HFF-Myc (cell line): ENCODE data around the gene CNTNAP3.
"Not testable (repeated sequence)": the region's sequence is repeated elsewhere in the genome, so short reads cannot be mapped to it uniquely, and the experiment has no call there.

Experiments used
- DNase-seq: peaks from one replicate; pipeline ENCODE4 v3.0.0-alpha.2; 2011; ENCODE audit warnings: low read depth; ENCODE audit errors: extremely low read depth
- H3K4me3 ChIP-seq: replicated peaks from 2 replicates; pipeline ENCODE4 v1.5.1; 2011; ENCODE audit warnings: low read depth, mild to moderate bottlenecking, control low read depth, low read length
- TF ChIP-seq, protein P1 (sequence below): IDR thresholded peaks from 2 replicates; pipeline ENCODE4 v1.5.1; 2012; ENCODE audit warnings: mild to moderate bottlenecking, low read depth, low read length, control low read depth; ENCODE audit errors: missing control alignments

CNTNAP3 gene

DNA sequence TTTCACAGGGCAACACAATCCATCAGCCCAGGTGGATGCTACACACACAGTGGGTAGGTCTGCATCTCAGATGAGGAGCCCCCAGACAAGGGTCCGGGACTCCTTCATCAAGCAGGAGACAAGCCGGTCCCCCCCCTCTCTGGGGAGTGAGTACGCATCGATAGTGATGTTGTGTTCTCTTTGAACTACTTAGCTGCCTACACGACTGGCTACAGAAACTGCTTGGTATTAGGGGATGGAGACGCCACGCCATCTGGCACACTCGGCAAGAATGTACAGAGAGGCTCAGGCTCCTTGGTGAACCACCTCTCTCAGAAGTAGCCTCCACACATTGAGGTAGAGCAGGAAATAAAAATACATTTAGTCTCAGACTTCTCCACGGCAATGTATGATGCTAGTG, 179.8 kb downstream of the CNTNAP3 start:
- no peak for DNase-seq
- no peak overlapping the region for H3K4me3 ChIP-seq
- TF ChIP-seq, protein P1, sequence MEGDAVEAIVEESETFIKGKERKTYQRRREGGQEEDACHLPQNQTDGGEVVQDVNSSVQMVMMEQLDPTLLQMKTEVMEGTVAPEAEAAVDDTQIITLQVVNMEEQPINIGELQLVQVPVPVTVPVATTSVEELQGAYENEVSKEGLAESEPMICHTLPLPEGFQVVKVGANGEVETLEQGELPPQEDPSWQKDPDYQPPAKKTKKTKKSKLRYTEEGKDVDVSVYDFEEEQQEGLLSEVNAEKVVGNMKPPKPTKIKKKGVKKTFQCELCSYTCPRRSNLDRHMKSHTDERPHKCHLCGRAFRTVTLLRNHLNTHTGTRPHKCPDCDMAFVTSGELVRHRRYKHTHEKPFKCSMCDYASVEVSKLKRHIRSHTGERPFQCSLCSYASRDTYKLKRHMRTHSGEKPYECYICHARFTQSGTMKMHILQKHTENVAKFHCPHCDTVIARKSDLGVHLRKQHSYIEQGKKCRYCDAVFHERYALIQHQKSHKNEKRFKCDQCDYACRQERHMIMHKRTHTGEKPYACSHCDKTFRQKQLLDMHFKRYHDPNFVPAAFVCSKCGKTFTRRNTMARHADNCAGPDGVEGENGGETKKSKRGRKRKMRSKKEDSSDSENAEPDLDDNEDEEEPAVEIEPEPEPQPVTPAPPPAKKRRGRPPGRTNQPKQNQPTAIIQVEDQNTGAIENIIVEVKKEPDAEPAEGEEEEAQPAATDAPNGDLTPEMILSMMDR, result no peak

DNA sequence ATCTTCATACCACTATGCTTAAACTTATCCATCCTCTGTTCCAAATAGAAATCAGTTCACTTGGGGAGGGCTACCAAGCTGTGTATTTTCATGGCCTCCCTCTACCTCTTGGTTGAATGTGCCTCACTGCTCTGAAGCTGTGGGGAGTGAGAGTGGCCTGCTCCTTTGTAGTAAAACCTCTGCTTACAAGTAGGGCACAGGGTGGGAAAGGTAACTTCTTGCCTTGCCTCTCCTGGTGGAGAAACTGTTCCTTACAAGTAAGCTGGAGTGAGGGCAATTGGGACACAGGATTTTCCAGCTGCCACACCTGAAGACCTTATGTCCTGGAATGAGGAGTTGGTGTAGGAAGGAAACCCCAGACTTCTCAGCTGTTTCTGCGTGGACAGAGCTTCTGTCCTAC, 190.8 kb downstream of the CNTNAP3 start:
- H3K4me3 ChIP-seq, DNase-seq: not testable (repeated sequence)

DNA sequence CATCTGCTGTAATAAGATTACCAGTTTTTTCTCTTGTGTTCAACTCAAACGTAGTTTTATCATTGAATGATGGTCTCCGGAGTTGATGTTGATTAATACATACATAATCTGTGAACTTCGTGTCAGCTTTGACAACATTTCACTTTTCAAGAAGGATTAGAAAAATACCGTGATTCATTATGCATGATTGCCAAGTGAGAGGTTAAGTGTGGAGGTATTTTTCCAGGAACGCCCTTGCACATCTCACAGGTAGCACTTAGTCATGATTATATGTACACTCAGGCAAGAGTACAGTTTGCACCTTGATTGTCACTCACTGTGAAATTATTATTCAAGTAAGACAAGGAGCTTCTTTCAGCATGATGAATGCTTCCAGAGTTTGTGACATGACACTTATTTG, 202.7 kb downstream of the CNTNAP3 start:
- DNase-seq, H3K4me3 ChIP-seq: not testable (repeated sequence)

DNA sequence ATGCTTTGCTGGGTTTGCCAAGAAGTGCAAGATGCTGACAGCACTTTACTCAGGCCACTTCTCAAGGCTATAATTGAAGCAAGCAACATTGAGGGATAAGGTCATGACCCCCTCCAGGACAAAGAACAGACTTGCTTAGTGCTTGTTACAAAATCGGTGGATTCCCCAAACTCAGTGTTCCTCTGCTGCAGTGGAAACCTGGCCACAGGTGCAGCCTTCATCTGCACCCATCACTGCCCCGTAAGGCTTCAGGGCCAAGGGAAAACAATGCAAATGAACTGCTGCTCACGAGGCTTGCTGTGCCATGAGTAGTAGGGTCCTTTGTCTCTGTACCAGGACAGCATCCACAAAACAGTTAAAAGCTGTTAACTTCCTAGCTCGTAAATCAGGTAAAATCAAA, 205.4 kb downstream of the CNTNAP3 start:
- DNase-seq, H3K4me3 ChIP-seq: not testable (repeated sequence)

DNA sequence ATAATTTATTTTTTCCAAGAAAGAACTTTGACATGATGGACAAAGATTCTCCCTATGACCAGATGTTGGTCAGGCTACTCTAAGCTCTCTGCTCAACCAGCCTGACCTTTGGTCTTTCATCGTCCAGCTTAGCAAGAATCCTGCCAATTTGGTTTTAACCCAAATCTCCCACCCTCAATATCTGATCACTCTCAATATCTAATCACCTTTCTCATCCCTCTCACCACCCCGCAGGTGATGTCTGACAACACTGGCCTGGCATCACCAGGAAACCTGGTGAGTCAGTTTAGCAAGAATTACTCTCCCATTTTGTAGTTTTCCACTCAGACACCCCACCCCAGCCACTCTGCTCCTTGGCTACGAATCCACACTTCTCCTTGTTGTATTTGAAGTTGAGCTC, 207.9 kb downstream of the CNTNAP3 start:
- not testable (repeated sequence) for H3K4me3 ChIP-seq, DNase-seq

DNA sequence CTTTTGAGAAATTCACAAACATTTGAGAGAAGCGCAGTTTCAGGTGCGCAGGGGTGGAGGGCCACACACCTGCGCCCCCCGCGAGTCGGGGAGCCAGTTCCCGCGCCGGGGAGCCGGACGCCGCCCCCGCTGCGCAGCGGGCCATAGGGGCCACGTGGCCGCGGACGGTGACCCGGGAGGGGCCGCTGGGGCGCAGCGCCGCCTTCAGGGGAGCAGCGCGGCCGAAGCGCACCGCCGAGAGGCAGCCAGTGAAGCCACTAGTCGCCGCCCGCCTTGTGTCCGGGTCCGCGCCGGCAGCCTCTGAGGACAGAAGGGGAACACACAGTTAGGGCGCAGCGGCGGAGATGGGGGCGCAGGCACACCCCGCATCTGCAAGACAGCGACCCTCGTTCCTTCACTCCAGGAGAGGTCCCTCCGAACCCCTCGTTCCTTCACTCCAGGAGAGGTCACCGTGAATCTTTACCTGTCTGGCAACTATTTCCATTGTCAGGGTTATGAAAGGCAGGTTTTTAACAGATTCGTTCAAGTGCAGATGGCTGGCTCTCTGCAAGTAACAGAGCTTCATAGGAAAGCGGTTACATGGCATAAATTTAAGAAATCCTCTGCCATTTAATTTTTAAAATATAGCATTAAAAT, 209.2 kb downstream of the CNTNAP3 start:
- not testable (repeated sequence) for H3K4me3 ChIP-seq, DNase-seq

DNA sequence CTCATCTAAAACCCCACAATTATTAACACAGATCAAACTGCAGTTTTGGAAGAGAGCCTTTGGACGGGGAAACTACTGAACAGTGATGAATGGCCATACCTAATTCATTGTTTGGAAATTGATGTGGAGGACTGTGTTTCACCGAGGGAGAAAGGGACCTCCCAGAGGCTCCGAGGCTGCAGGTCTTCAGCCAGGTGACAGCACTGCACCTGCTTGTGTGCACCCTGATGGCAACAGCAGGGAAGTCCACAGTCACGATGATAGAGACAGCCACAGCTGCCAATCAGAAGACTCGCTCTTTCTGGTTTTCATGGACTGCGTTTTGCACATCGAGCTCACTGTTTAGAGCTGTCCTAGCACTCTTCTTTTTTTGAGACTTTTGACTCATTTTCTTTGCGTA, 214.4 kb downstream of the CNTNAP3 start:
- H3K4me3 ChIP-seq, DNase-seq: not testable (repeated sequence)

DNA sequence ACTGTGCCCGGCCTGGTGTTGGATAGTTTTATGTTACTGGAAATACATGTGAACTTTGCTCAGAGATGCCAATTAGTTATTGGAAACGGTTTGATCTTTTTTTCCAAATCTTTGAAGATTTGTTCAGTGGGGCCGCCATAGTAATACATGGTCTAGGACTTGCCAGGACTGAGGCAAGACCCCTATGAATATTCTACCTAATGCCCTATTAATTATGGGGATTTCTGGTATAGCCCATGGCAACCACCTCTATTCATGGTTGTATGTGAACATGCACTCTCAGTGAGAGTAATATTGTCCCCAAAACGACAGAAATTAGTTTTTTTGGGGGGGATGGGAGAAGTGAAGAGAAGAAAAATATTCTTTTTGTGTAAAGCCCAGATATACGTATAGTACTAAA, 220.3 kb downstream of the CNTNAP3 start:
- H3K4me3 ChIP-seq, DNase-seq: not testable (repeated sequence)

DNA sequence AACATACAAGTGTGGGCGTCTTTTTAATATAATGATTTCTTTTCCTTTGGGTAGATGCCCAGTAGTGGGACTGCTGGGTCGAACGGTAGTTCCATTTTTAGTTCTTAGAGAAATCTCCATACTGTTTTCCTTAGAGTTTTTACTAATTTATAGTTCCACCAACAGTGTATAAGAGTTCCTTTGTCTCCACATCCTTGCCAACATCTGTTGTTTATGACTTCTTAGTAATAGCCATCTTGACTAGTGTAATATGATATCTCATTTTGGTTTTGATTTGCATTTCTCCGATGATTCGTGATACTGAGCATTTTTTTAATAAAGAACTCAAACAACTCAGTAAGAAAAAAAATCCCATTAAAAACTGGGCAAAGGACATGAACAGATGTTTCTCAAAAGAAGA, 225.0 kb downstream of the CNTNAP3 start:
- not testable (repeated sequence) for DNase-seq, H3K4me3 ChIP-seq

DNA sequence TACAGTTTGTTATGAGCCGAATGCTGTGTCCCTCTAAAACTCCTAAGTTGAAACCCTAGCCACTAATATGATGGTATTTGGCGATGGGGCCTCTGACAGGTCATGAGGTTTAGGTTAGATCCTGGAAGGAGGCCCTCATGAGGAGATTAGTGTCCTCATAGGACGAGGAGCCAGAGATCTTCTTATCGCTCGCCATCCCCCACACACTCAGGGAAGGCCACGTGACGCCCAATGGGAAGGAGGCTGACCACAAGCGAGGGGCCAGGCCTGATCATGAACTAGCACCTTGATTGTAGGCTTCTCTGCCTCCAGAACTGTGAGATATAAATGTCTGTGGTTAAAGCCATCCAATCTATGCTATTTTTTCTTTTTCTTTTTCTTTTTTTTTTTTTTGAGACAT, 233.5 kb downstream of the CNTNAP3 start:
- H3K4me3 ChIP-seq, DNase-seq: not testable (repeated sequence)

DNA sequence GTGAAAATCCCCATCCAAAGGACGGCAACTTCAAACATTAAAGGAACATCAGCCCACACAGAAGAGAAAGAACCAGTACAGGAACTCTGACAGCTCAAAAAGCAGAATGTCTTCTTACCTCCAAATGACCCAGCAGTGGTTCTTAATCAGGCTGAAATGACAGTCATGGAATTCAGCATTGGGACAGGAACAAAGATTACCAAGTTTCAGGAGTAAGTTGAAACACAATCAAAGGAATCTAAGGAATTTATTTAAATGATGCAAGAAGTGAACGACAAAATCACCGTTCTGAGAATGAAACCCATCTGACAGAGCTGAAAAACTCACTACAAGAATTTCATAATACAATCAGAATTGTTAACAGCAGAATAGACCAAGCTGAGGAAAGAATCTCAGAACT, 241.1 kb downstream of the CNTNAP3 start:
- not testable (repeated sequence) for DNase-seq

DNA sequence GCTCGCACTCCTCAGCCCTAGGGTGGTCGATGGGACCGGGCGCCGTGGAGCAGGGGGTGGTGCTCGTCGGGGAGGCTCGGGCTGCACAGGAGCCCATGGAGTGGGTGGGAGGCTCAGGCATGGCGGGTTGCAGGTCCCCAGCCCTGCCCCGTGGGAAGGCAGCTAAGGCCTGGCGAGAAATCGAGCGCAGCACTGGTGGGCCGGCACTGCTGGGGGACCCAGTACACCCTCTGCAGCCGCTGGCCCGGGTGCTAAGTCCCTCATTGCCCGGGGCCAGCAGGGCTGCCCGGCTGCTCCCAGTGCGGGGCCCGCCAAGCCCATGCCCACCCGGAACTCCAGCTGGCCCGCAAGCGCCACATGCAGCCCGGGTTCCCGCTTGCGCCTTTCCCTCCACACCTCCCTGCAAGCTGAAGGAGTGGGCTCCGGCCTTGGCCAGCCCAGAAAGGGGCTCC, 245.6 kb downstream of the CNTNAP3 start:
- DNase-seq, H3K4me3 ChIP-seq: not testable (repeated sequence)

More for the DNA sequence above, 241.1 kb downstream of the CNTNAP3 start:
- not testable (repeated sequence) for H3K4me3 ChIP-seq

DNA sequence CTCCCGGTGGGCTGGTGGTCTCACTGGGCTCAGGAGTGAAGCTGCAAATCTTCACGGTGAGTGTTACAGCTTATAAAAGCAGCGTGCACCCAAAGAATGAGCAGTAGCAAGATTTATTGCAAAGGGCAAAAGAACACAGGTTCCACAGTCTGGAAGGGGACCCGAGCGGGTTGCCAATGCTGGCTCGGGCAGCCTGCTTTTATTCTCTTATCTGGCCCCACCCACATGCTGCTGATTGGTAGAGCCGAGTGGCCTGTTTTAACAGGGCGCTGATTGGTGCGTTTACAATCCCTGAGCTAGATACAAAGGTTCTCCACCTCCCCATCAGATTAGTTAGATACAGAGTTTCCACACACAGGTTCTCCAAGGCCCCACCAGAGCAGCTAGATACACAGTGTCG, 246.2 kb downstream of the CNTNAP3 start:
- DNase-seq, H3K4me3 ChIP-seq: not testable (repeated sequence)

DNA sequence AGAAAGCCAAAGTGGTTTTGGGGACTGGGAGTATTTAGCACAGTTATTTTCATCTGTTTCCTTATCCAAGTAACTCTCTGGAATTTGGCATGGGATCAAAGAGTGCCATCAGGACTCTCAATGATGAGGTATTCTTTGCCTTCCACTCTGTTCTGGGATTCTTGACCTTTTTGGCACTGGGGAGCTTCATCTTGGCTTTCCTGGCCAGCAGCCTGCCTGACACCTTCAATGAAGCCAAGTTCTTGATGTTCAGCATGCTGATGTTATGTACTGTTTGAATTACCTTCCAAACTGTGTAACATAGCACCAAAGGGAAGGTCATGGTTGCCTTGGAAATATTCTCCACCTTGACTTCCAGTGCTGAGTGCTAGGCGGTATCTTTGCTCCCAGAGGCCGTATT, 248.8 kb downstream of the CNTNAP3 start:
- H3K4me3 ChIP-seq, DNase-seq: not testable (repeated sequence)

DNA sequence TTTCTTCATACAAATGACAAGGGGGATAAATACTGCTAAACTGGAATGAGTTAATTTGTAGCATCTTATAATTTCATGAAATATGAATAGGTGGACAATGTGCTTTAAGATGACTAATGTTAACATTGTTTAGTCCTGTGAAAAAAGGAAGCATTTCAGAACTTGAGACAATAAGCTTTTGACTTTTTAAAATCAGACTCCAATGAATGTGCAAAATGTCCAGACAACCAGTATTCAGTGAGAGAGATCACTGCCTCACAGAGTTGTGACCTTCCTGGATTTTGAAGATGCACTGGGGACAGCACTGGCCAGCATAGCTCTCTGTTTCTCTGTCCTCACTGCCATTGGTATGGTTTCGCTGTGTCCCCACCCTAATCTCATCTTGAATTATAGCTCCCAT, 249.7 kb downstream of the CNTNAP3 start:
- not testable (repeated sequence) for DNase-seq, H3K4me3 ChIP-seq

DNA sequence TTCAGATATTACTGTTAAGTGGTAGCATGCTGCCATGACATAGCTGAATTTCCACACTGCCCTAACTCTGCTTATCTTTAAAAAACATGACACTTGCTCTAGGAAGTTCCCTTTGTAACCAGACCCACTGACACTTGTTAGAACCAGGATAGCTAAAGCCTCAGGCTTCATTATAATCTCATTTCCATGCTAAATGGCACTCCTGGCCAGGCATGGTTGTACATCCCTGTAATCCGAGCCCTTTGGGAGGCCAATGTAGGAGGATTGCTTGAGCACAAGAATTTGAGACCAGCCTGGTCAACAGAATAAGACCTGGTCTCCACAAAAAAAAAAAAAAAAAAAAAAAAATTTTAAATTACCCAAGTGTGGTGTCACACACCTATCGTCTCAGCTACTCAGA, 254.1 kb downstream of the CNTNAP3 start:
- not testable (repeated sequence) for H3K4me3 ChIP-seq

DNA sequence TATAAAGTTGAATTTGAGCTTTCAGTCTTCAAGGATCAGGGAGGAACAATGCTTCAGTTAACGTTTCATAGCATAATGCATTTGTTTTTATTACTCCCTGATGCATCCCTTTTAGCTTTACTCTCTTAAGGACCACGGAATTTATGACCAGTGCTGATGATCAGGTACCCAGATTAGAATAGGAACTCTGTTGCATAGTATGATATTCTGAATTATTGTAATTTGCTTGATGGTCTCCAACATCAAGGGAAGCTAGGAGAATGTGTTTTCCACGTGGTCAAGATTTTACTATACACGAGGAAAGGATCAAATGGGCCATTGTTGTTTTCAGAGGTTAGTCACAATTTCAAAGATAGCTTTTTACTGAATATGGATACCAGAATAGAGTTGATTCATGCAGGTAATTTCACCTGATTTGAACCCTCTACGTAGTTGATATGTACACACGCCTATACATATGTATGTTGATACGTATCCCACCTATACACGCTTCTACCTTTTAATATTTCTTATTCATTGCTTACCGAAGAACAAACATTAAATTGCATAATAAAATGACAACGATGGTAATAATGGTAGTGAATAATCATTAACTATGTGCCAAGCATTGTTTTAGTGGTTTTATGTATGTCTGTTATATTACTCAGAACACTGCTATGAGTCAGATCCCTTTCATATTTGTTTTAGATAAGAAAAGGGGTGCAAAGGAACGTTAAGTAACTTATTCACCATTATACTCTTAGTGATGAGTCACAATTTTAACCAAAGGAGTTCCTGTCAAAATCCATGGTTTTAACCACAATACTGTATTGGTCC, 257.6 kb downstream of the CNTNAP3 start:
- not testable (repeated sequence) for H3K4me3 ChIP-seq, DNase-seq

More for the DNA sequence above, 254.1 kb downstream of the CNTNAP3 start:
- DNase-seq, result not testable (repeated sequence)

DNA sequence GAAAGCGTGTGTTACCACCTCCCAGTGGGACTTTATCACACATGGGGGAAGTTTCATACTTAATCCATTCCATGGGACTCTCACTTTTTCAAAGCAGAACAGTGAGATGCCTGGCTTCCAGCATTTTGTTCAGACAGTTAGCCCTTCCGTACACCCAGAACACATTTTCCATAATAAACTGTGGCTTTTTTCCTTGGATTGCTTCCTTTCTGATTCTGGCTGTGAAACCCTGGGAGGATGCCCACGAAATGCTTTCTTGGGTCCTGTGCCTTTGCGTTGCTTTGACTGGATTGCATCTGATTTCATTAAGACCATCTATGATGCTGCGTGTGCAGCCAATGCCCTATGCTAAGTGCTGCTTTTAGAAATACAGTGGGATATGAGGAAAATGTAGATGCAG, 259.1 kb downstream of the CNTNAP3 start:
- H3K4me3 ChIP-seq, DNase-seq: not testable (repeated sequence)
